ENCODE results near the gene PAQR4.

DNA sequence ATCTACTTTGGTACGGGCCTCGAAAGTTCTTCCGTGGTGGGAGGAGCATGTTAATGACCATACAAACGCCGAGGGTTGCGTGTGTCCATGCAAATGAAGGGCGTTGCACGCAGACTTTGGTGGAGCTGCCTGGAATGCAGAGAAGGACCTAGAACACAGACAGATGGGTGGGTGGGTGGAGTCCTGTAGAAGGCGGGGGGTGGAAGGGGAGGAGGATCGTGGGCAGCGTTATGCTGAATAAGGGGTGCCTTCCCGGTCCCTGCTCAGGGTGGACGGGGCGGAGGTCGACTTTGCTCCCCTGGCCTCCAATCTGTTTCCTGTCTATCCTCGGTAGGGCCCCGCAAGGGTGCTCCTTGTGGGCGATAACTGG, 795 bp upstream of the PAQR4 start:
- TF ChIP-seq, protein P1, sequence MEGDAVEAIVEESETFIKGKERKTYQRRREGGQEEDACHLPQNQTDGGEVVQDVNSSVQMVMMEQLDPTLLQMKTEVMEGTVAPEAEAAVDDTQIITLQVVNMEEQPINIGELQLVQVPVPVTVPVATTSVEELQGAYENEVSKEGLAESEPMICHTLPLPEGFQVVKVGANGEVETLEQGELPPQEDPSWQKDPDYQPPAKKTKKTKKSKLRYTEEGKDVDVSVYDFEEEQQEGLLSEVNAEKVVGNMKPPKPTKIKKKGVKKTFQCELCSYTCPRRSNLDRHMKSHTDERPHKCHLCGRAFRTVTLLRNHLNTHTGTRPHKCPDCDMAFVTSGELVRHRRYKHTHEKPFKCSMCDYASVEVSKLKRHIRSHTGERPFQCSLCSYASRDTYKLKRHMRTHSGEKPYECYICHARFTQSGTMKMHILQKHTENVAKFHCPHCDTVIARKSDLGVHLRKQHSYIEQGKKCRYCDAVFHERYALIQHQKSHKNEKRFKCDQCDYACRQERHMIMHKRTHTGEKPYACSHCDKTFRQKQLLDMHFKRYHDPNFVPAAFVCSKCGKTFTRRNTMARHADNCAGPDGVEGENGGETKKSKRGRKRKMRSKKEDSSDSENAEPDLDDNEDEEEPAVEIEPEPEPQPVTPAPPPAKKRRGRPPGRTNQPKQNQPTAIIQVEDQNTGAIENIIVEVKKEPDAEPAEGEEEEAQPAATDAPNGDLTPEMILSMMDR (IDR thresholded peaks at IDR 0.05), result no peak
- TF ChIP-seq POLR2A (IDR thresholded peaks at IDR 0.05) (no peak), POLR2AphosphoS5 (IDR thresholded peaks at IDR 0.05) (no peak), EP300 (IDR thresholded peaks at IDR 0.05) (no peak)
